ENCODE measurements around the gene HOXB4.

- TF ChIP-seq POLR2A (IDR thresholded peaks at IDR 0.05), result no peak
- TF ChIP-seq, protein P1, sequence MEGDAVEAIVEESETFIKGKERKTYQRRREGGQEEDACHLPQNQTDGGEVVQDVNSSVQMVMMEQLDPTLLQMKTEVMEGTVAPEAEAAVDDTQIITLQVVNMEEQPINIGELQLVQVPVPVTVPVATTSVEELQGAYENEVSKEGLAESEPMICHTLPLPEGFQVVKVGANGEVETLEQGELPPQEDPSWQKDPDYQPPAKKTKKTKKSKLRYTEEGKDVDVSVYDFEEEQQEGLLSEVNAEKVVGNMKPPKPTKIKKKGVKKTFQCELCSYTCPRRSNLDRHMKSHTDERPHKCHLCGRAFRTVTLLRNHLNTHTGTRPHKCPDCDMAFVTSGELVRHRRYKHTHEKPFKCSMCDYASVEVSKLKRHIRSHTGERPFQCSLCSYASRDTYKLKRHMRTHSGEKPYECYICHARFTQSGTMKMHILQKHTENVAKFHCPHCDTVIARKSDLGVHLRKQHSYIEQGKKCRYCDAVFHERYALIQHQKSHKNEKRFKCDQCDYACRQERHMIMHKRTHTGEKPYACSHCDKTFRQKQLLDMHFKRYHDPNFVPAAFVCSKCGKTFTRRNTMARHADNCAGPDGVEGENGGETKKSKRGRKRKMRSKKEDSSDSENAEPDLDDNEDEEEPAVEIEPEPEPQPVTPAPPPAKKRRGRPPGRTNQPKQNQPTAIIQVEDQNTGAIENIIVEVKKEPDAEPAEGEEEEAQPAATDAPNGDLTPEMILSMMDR (IDR thresholded peaks at IDR 0.05), result no peak
Measured at GRCh38 chr17:48604770-48605329, 26.7 kb upstream of the HOXB4 start, which contains the start of gene HOXB6.
